ENCODE results near the gene MAGI1. TPM values are rescaled to one million over a fixed set of nuclear protein-coding genes. Genes with fewer than 3 reads are reported as not detected.

MAGI1 gene
- total and polyA plus RNA-seq, 12 donors, result 5.7 to 58.2 (median 37.7) TPM

DNA sequence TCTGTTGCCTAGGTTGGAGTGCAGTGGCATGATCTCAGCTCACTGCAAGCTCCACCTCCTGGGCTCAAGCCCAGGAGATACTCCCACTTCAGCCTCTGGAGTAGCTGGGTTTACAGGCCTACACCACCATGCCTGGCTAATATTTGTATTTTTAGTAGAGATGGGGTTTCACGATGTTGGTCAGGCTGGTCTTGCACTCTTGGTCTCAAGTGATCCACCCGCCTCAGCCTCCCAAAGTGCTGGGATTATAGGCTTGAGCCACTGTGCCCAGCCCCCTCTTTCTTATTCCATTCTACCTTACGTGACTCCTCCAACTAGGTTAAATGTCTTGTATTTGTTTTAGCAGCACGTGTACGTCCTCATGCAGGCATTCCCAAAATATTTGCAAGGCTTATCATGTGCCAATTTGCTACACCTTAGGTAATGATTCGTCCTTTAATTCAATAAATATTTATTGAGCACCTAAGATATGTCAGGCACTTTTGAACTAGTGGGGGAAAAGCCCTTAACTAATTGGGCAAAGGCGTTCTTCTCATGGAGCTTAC is 14.9 kb upstream of the MAGI1 start:
- Histone ChIP-seq H3K27ac (peak overlapping the region in 5 of 10 donors; percentile 19 to 46 (median 38)), H3K27me3 (no peaks in the 10 kb centered on the region), H3K9me3 (no peaks in the 10 kb centered on the region), H3K4me1 (peaks cover 4 to 29% (median 15%) of the 10 kb centered on the region in 9 donors), H3K36me3 (no peaks in the 10 kb centered on the region), H3K4me3 (no peak overlapping the region)
- ATAC-seq (peak; percentile 65 to 94 (median 86)), DNase-seq (peak; percentile 18 to 25)
- intact Hi-C loops (cut with DNase I), result no loop called here
- TF ChIP-seq, protein P1, sequence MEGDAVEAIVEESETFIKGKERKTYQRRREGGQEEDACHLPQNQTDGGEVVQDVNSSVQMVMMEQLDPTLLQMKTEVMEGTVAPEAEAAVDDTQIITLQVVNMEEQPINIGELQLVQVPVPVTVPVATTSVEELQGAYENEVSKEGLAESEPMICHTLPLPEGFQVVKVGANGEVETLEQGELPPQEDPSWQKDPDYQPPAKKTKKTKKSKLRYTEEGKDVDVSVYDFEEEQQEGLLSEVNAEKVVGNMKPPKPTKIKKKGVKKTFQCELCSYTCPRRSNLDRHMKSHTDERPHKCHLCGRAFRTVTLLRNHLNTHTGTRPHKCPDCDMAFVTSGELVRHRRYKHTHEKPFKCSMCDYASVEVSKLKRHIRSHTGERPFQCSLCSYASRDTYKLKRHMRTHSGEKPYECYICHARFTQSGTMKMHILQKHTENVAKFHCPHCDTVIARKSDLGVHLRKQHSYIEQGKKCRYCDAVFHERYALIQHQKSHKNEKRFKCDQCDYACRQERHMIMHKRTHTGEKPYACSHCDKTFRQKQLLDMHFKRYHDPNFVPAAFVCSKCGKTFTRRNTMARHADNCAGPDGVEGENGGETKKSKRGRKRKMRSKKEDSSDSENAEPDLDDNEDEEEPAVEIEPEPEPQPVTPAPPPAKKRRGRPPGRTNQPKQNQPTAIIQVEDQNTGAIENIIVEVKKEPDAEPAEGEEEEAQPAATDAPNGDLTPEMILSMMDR (IDR thresholded peaks at IDR 0.05), result no peak
- WGBS, 2 donors, result 59% methylated on average over 7 of the region's 7 CpGs

DNA sequence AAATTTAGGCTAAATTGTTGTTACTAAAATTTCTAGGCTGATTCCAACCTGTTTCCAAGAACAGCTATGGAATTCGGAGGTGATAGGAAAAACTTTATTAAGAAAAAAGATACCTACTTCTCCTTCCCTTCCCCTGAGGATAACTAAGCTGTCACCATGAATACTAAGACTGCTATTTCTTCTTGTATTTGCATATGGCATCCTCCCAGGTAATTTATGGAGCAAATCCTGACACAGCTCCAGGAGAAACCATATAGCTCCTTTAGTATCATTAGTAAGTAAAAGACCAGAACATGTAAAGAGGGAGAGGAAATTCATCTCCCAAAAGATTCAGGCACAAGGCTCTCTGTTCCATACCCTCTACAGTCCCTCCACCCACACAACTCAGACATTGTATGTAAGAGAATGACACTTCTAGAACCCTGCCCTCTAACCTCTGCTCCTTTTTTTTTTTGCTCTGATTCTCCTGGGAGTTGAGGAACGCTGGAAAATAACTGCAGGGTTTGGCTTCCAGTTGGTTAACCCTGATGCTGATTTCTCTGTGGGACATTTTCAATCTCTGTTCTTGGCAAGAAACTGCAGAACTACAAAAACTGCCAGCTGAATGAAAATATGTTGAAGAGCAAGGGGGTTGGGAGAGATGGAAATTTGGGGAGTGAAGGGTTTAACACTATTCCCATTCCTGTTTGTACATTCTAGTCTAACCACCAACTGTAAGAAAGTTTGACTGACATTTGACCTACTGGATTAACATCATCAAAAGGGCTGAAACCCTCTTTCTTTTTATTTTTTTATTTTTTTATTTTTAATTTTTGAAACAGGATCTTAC is 14.2 kb upstream of the MAGI1 start:
- DNase-seq, result no peak
- ATAC-seq, result peak in 7 of 8 donors; percentile 33 to 68 (median 49)
- no peak overlapping the region for H3K4me3 ChIP-seq
- no peaks in the 10 kb centered on the region for H3K27me3 ChIP-seq
- peaks cover 4 to 34% (median 19%) of the 10 kb centered on the region in 9 donors for H3K4me1 ChIP-seq
- TF ChIP-seq, protein P1 (IDR thresholded peaks at IDR 0.05), result no peak
- intact Hi-C loops (cut with DNase I), result no loop called here
- H3K36me3 ChIP-seq, result no peaks in the 10 kb centered on the region
- WGBS, 2 donors, result 56 to 66% methylated on average over 2 of the region's 2 CpGs
- peak overlapping the region in 4 of 10 donors; percentile 19 to 46 (median 34) for H3K27ac ChIP-seq
- no peaks in the 10 kb centered on the region for H3K9me3 ChIP-seq

DNA sequence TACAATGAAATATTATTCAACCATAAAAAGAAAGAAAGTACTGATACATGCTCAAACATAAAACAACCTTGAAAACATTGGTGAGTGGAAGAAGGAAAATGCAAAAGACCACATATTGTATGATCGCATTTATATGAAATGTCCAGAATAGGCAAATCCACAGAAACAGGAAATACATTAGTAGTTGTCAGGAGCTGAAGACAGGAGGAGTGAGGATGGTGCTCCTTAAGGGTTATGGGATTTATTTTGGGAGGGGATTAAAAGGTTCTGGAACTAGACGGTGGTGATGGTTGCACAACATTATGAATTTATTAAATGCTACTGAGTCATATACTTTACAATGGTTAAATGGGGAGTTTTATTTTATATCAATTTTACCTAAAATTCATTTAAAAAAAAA is 12.1 kb upstream of the MAGI1 start:
- TF ChIP-seq, protein P1 (IDR thresholded peaks at IDR 0.05), result no peak
- Histone ChIP-seq H3K4me1 (peaks cover 4 to 46% (median 20%) of the 10 kb centered on the region in 9 donors), H3K9me3 (no peaks in the 10 kb centered on the region), H3K36me3 (no peaks in the 10 kb centered on the region), H3K4me3 (no peak overlapping the region), H3K27me3 (no peaks in the 10 kb centered on the region), H3K27ac (no peak overlapping the region)
- WGBS, 2 donors, result 97 to 98% methylated on average over 2 of the region's 2 CpGs
- intact Hi-C loops (cut with DNase I), result no loop called here
- DNase-seq (no peak), ATAC-seq (no peak)

DNA sequence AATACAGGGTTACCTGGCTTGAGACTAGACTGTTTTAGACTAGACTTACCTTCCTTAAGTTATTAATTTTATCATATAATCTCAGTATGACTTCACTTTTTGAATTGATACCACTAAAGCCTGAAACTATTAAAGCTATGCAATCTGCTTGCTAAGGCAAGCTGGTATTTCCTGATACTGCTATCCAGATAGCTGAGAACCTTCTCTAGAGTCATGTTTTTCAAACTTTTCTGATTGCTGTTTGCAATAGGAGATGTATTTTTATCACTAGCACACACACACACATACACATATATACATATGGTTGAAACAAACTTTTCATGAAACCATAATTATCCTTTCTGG is 9.3 kb upstream of the MAGI1 start:
- Histone ChIP-seq H3K27ac (peak overlapping the region in 5 of 10 donors; percentile 41 to 70 (median 63)), H3K4me1 (peaks cover 3 to 23% (median 11%) of the 10 kb centered on the region in 9 donors), H3K27me3 (no peaks in the 10 kb centered on the region), H3K9me3 (no peaks in the 10 kb centered on the region), H3K36me3 (no peaks in the 10 kb centered on the region), H3K4me3 (no peak overlapping the region)
- intact Hi-C loops (cut with DNase I), result loop anchor here in 2 of 10 donors (5.0 to 10.0 kb wide), 2 partner anchors 89 to 253 kb away; no protein-coding TSS in a partner anchor
- no peak for ATAC-seq
- no peak for DNase-seq
- TF ChIP-seq, protein P1 (IDR thresholded peaks at IDR 0.05), result no peak
